IPS-15b (cell line): Measurements from ENCODE around the gene RIPOR2.

Source experiments
- H3K27me3 ChIP-seq: one replicate; pipeline ENCODE4 v1.6.1; 2013; ENCODE audit warnings: low read length; ENCODE audit not compliant: control insufficient read depth, insufficient read depth
- H3K36me3 ChIP-seq: one replicate; pipeline ENCODE4 v1.6.1; 2013; ENCODE audit warnings: low read length; ENCODE audit not compliant: control insufficient read depth, insufficient read depth
- H3K4me1 ChIP-seq: one replicate; pipeline ENCODE4 v1.6.1; 2013; ENCODE audit warnings: mild to moderate bottlenecking, low read length; ENCODE audit not compliant: control insufficient read depth, insufficient read depth
- H3K4me3 ChIP-seq: one replicate; pipeline ENCODE4 v1.5.1; 2013; ENCODE audit warnings: low read depth, low read length
- H3K9ac ChIP-seq: one replicate; pipeline ENCODE4 v1.6.1; 2013; ENCODE audit warnings: low read depth, mild to moderate bottlenecking, low read length
- H3K9me3 ChIP-seq: one replicate; pipeline ENCODE4 v1.6.1; 2013; ENCODE audit warnings: mild to moderate bottlenecking, low read length; ENCODE audit not compliant: control insufficient read depth, insufficient read depth

Gene RIPOR2

DNA sequence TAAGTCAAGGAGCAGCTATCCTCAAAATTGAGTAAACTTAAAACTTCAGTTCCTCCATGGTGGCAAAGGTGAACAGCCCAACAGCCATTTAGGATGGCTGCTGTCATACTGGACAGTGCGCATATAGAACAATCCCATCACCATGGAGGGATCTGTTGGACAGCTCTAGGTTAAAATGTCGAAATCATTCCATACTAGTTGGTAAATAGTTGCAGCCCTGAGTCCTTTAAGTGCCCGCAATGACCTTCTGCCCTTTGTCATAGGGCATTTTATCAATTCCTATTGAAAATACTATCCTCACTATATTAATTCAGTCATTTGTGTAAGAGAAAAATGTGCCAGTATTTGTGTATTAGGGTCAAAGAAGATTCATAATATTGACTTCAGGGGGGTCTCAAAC lies 128.2 kb downstream of the RIPOR2 start:
- no peak overlapping the region for H3K9ac ChIP-seq
- no peak overlapping the region for H3K4me3 ChIP-seq
- H3K4me1 ChIP-seq = no peaks in the 10 kb centered on the region
- H3K36me3 ChIP-seq = no peaks in the 10 kb centered on the region
- H3K9me3 ChIP-seq = no peaks in the 10 kb centered on the region
- H3K27me3 ChIP-seq = no peaks in the 10 kb centered on the region

DNA sequence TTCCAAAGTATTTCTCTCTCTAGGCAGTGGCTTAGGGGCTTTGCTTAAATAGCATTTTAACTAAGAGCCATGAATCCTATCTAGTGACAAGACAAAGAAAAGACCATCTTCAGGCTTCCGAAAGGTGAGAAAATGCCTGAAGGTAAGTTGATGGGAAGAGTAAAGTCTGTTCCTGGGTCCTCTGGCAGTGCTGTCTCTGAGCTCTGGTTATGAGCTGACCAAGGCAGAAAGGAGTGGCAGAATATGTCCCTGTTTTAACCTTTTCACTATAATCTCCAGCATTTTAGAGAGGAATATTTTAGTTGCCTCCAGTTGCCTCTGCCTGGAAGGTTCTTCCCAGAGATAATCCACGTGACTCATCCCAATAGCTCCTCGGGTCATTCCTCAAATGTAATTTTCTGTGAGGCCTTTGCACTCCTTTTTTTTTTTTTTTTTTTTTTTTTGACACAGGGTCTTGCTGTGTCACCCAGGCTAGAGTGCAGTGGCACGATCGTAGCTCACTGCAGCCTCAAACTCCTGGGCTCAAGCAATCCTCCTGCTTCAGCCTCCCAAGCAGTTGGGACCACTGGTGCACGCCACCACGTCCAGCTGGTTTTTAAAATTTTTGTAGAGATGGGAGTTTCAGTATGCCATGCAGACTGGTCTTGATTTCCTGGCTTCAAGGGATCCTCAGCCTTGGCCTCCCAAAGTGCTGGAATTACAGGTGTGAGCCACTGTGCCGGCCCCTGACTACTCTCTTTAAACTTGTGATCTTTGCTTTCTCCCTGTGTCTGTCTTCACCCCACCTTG lies 133.3 kb downstream of the RIPOR2 start:
- H3K9ac ChIP-seq = no peak overlapping the region
- H3K4me3 ChIP-seq = no peak overlapping the region
- H3K27me3 ChIP-seq = no peaks in the 10 kb centered on the region
- no peaks in the 10 kb centered on the region for H3K36me3 ChIP-seq
- no peaks in the 10 kb centered on the region for H3K4me1 ChIP-seq
- H3K9me3 ChIP-seq = no peaks in the 10 kb centered on the region

GRCh38 chr6:24799541-24799915 lies 136.2 kb downstream of the RIPOR2 start:
- Histone ChIP-seq H3K4me1 (no peaks in the 10 kb centered on the region), H3K36me3 (no peaks in the 10 kb centered on the region), H3K4me3 (no peak overlapping the region), H3K27me3 (no peaks in the 10 kb centered on the region), H3K9ac (no peak overlapping the region), H3K9me3 (no peaks in the 10 kb centered on the region)

- Histone ChIP-seq H3K4me1 (no peaks in the 10 kb centered on the region), H3K27me3 (no peaks in the 10 kb centered on the region), H3K4me3 (no peak within 1 kb of the TSS), H3K9ac (no peak within 1 kb of the TSS), H3K36me3 (no peaks in the 10 kb centered on the region), H3K9me3 (no peaks in the 10 kb centered on the region)
Observed at GRCh38 chr6:24798740-24799540, 136.8 kb downstream of the RIPOR2 start, which contains the start of gene ARMH2. TSS of gene ARMH2 (minus strand) at chr6:24798917. CDS start at chr6:24798857, 60 bp downstream.

GRCh38 chr6:24797596-24798216 lies 138.1 kb downstream of the RIPOR2 start:
- no peaks in the 10 kb centered on the region for H3K36me3 ChIP-seq
- no peaks in the 10 kb centered on the region for H3K9me3 ChIP-seq
- no peak overlapping the region for H3K9ac ChIP-seq
- H3K4me1 ChIP-seq = no peaks in the 10 kb centered on the region
- H3K27me3 ChIP-seq = no peaks in the 10 kb centered on the region
- H3K4me3 ChIP-seq = no peak overlapping the region

- no peaks in the 10 kb centered on the region for H3K9me3 ChIP-seq
Observed at GRCh38 chr6:24796616-24797290, 139.0 kb downstream of the RIPOR2 start.

GRCh38 chr6:24795106-24795505 lies 140.7 kb downstream of the RIPOR2 start:
- no peaks in the 10 kb centered on the region for H3K36me3 ChIP-seq
- no peaks in the 10 kb centered on the region for H3K27me3 ChIP-seq
- no peak overlapping the region for H3K4me3 ChIP-seq
- no peak overlapping the region for H3K9ac ChIP-seq
- H3K4me1 ChIP-seq = no peaks in the 10 kb centered on the region
- no peaks in the 10 kb centered on the region for H3K9me3 ChIP-seq

More at GRCh38 chr6:24796616-24797290, 139.0 kb downstream of the RIPOR2 start:
- Histone ChIP-seq H3K4me1 (no peaks in the 10 kb centered on the region), H3K27me3 (no peaks in the 10 kb centered on the region), H3K4me3 (no peak overlapping the region), H3K36me3 (no peaks in the 10 kb centered on the region), H3K9ac (no peak overlapping the region)

DNA sequence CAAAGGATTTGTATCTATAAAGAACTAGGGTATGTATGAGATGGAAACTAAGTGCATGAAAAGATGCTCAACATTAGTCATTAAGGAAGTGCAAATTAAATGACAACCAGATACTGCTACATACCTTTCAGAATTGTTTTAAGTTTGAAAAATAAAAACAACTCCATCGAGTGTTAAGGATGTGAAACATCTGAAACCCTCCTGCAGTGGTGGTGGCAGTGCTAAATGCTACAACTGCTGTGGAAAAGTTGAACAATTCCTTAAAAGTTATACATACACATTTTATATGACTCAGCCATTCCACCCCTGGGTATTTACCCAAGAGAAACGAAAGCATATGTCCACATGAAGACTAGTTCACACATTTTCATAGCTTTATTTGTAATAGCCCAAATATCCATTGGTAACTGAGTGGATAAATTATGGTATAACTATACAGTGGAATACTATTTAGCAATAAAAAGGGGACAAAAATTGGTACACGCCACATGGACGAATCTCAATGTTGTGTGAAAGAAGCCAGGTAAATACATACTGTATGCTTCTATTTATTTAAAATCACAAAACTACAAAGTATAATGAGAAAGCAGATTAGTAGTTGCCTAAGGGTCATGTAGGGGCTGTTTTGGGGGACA lies 147.6 kb downstream of the RIPOR2 start:
- no peak overlapping the region for H3K4me3 ChIP-seq
- H3K4me1 ChIP-seq = no peaks in the 10 kb centered on the region
- H3K9me3 ChIP-seq = no peaks in the 10 kb centered on the region
- H3K36me3 ChIP-seq = peaks cover 21% of the 10 kb centered on the region
- H3K27me3 ChIP-seq = no peaks in the 10 kb centered on the region
- H3K9ac ChIP-seq = no peak overlapping the region

GRCh38 chr6:24780206-24780605 lies 155.6 kb downstream of the RIPOR2 start:
- Histone ChIP-seq H3K36me3 (peaks cover 14% of the 10 kb centered on the region), H3K4me1 (no peaks in the 10 kb centered on the region), H3K9ac (no peak overlapping the region), H3K27me3 (no peaks in the 10 kb centered on the region), H3K9me3 (no peaks in the 10 kb centered on the region), H3K4me3 (no peak overlapping the region)

DNA sequence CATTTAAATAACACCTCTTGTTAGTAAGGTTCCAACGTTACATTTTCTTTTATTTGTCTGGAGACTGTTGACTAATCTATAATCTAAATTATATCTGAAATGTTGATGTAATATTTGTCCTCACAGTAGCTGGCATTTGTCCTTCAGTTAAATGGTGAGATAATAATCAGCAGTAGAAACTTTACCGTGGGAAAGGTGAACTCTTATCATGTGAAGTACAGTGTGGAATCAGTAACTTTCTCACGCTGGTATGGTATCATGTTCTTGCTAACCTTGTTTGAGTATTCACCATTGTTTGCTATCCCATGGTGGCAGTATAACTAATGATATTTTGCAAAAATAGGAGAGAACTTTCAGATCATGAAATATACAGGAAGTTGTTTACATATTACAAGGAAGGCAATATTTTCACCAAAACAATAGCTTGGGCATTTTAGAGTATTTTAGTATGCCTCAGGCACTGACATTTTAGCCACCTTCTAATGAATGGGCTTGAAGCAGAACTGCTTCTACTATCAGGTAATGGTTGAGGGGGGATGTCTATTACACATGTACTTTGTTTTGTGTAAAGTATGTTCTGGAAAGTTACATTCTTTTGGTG lies 156.2 kb downstream of the RIPOR2 start:
- H3K27me3 ChIP-seq = no peaks in the 10 kb centered on the region
- no peaks in the 10 kb centered on the region for H3K4me1 ChIP-seq
- no peak overlapping the region for H3K4me3 ChIP-seq
- peaks cover 8% of the 10 kb centered on the region for H3K36me3 ChIP-seq
- no peak overlapping the region for H3K9ac ChIP-seq
- H3K9me3 ChIP-seq = no peaks in the 10 kb centered on the region

- Histone ChIP-seq H3K9me3 (no peaks in the 10 kb centered on the region), H3K9ac (no peak overlapping the region), H3K27me3 (no peaks in the 10 kb centered on the region), H3K4me3 (no peak overlapping the region), H3K4me1 (no peaks in the 10 kb centered on the region), H3K36me3 (peaks cover 3% of the 10 kb centered on the region)
Observed at GRCh38 chr6:24778878-24779277, 156.9 kb downstream of the RIPOR2 start.
